Measurements from ENCODE around the gene CA11.

- TF ChIP-seq CTCF (IDR thresholded peaks at IDR 0.05) (no peak), POLR2A (IDR thresholded peaks at IDR 0.05) (no peak)
Measured at GRCh38 chr19:48616491-48617056, 29.4 kb downstream of the CA11 start.
